HT1080 (cell line): Measurements from ENCODE around the gene HOXB3. TPM values are rescaled to one million over a fixed set of nuclear protein-coding genes. Genes with fewer than 3 reads are reported as not detected.

ENCODE experiments used
- DNase-seq: peaks from one replicate; pipeline ENCODE4 v3.0.0-alpha.2; 2015; ENCODE audit warnings: low read depth
- total RNA-seq: library from RNA; depleted of rRNA; stranded (reverse); fragments of >200 nt; shearing (Covaris generic); gene quantifications from 2 replicates; pipeline ENCODE4 v1.2.3, GENCODE V29; 2014

HOXB3 gene
- total RNA-seq, 1 experiment from 2014 or later: 4.2 TPM

GRCh38 chr17:48600244-48601098 is 10.4 kb upstream of the HOXB3 start:
- no peak for DNase-seq

- DNase-seq: no peak
These were observed 9.3 kb upstream of the HOXB3 start for GRCh38 chr17:48599354-48599753.

GRCh38 chr17:48598736-48599135 is 8.7 kb upstream of the HOXB3 start:
- no peak for DNase-seq

GRCh38 chr17:48597778-48598631 is 8.0 kb upstream of the HOXB3 start:
- peak; percentile 79 for DNase-seq

GRCh38 chr17:48597528-48597777 is 7.4 kb upstream of the HOXB3 start:
- DNase-seq: no peak

GRCh38 chr17:48596735-48597527 is 6.9 kb upstream of the HOXB3 start:
- DNase-seq: no peak

- DNase-seq: no peak
These were observed 6.1 kb upstream of the HOXB3 start for GRCh38 chr17:48596000-48596734.

- no peak for DNase-seq
These were observed 5.4 kb upstream of the HOXB3 start for GRCh38 chr17:48595278-48595999.

- no peak for DNase-seq
These were observed 4.7 kb upstream of the HOXB3 start for GRCh38 chr17:48594538-48595277.

GRCh38 chr17:48593840-48594537 is 3.9 kb upstream of the HOXB3 start:
- DNase-seq: no peak

- no peak for DNase-seq
These were observed 3.2 kb upstream of the HOXB3 start, which contains the start of gene HOXB5 for GRCh38 chr17:48593126-48593829. Gene HOXB5 (minus strand): TSS chr17:48593779. CDS start chr17:48593682, 97 bp downstream.

GRCh38 chr17:48592577-48592976 is 2.5 kb upstream of the HOXB3 start:
- DNase-seq: no peak

- DNase-seq: no peak
These were observed 2.0 kb upstream of the HOXB3 start for GRCh38 chr17:48592057-48592514.

GRCh38 chr17:48591255-48592056 is 1.4 kb upstream of the HOXB3 start:
- no peak for DNase-seq

- no peak for DNase-seq
These were observed 643 bp upstream of the HOXB3 start for GRCh38 chr17:48590607-48591161.

GRCh38 chr17:48589060-48589830 is 796 bp downstream of the HOXB3 start:
- no peak for DNase-seq
